WTC11 (cell line): ENCODE data around the gene CYP2B6. TPM values are rescaled to one million over a fixed set of nuclear protein-coding genes. Genes with fewer than 3 reads are reported as not detected.

ENCODE experiments used
- ATAC-seq: fragments of 200-7000 bp; cut with Tn5 transposase; 2 replicates; pipeline ENCODE4 v1.10.0; 2021; ENCODE audit warnings: mild to moderate bottlenecking, moderate library complexity
- CTCF ChIA-PET: fragments of 300-600 bp; sonication (Branson Sonifier 250); formaldehyde crosslinking; loops from one replicate; lab custom pipeline; 2021; ENCODE audit warnings: antibody characterized with exemption; lab: Charles Lee
- POLR2A ChIA-PET: fragments of 350-600 bp; sonication (Branson Sonifier 250); formaldehyde crosslinking; loops from one replicate; lab custom pipeline; 2021; ENCODE audit warnings: antibody characterized with exemption; lab: Charles Lee
- DNase-seq: peaks from one replicate; pipeline ENCODE4 v3.0.0; 2021; ENCODE audit warnings: low spot score
- H3K27ac Mint-ChIP-seq: 2 replicates; pipeline ENCODE4 v1.8.0; 2021; ENCODE audit warnings: mixed read lengths
- H3K27me3 Mint-ChIP-seq: 2 replicates; pipeline ENCODE4 v1.8.0; 2021; ENCODE audit warnings: low read depth, mild to moderate bottlenecking, moderate library complexity, mixed read lengths
- H3K36me3 Mint-ChIP-seq: 2 replicates; pipeline ENCODE4 v1.8.0; 2021; ENCODE audit warnings: mixed read lengths
- H3K4me1 Mint-ChIP-seq: 2 replicates; pipeline ENCODE4 v1.8.0; 2022; ENCODE audit warnings: mixed read lengths
- H3K4me3 Mint-ChIP-seq: 2 replicates; pipeline ENCODE4 v1.8.0; 2021; ENCODE audit warnings: mild to moderate bottlenecking, moderate library complexity, mixed read lengths
- H3K9me3 Mint-ChIP-seq: 2 replicates; pipeline ENCODE4 v1.8.0; 2021; ENCODE audit warnings: mixed read lengths
- ARID4B ChIP-seq: sonication (generic); formaldehyde crosslinking; IDR thresholded peaks from 2 replicates; pipeline ENCODE4 v1.8.0; 2023; ENCODE audit warnings: missing genetic modification reagents, mild to moderate bottlenecking, borderline replicate concordance
- CBFB ChIP-seq: sonication (generic); formaldehyde crosslinking; IDR thresholded peaks from 2 replicates; pipeline ENCODE4 v1.8.1; 2022; ENCODE audit warnings: mild to moderate bottlenecking, low read depth, missing genetic modification reagents
- EMX1 ChIP-seq: fragments of 250-450 bp; sonication (Bioruptor Pico); IDR thresholded peaks from 2 replicates; pipeline ENCODE4 v1.8.0; 2021; ENCODE audit warnings: mild to moderate bottlenecking
- ETV6 ChIP-seq: sonication (generic); formaldehyde crosslinking; IDR thresholded peaks from 2 replicates; pipeline ENCODE4 v1.8.1; 2022; ENCODE audit warnings: mild to moderate bottlenecking, missing genetic modification reagents
- GRHL2 ChIP-seq: fragments of 250-450 bp; sonication (Bioruptor Pico); IDR thresholded peaks from 2 replicates; pipeline ENCODE4 v1.8.0; 2022; ENCODE audit warnings: mild to moderate bottlenecking, moderate library complexity; ENCODE audit not compliant: insufficient replicate concordance, severe bottlenecking
- GTF2I ChIP-seq: fragments of 250-450 bp; sonication (Bioruptor Pico); conservative IDR thresholded peaks from 2 replicates; pipeline ENCODE4 v1.4.0; 2021; ENCODE audit warnings: mild to moderate bottlenecking
- HMGXB4 ChIP-seq: sonication (generic); formaldehyde crosslinking; IDR thresholded peaks from 2 replicates; pipeline ENCODE4 v1.8.1; 2023; ENCODE audit warnings: mild to moderate bottlenecking, moderate library complexity, missing genetic modification reagents
- MYBL2 ChIP-seq: sonication (generic); formaldehyde crosslinking; IDR thresholded peaks from 2 replicates; pipeline ENCODE4 v1.8.1; 2023; ENCODE audit warnings: mild to moderate bottlenecking, moderate library complexity, missing genetic modification reagents
- NFATC4 ChIP-seq: fragments of 250-450 bp; sonication (Bioruptor Pico); IDR thresholded peaks from 2 replicates; pipeline ENCODE4 v1.9.0; 2021; ENCODE audit warnings: mild to moderate bottlenecking
- NR3C1 ChIP-seq: sonication (generic); formaldehyde crosslinking; conservative IDR thresholded peaks from 2 replicates; pipeline ENCODE4 v1.8.1; 2023; ENCODE audit warnings: low read depth, mild to moderate bottlenecking, missing genetic modification reagents
- RELA ChIP-seq: sonication (generic); formaldehyde crosslinking; IDR thresholded peaks from 2 replicates; pipeline ENCODE4 v1.8.1; 2022; ENCODE audit warnings: missing genetic modification reagents, mild to moderate bottlenecking, borderline replicate concordance
- SMAD4 ChIP-seq: sonication (generic); formaldehyde crosslinking; IDR thresholded peaks from 2 replicates; pipeline ENCODE4 v1.8.0; 2022; ENCODE audit warnings: mild to moderate bottlenecking, missing genetic modification reagents
- TEAD4 ChIP-seq: sonication (generic); formaldehyde crosslinking; IDR thresholded peaks from 2 replicates; pipeline ENCODE4 v1.8.0; 2022; ENCODE audit warnings: mild to moderate bottlenecking, missing genetic modification reagents
- ZNF263 ChIP-seq: sonication (generic); formaldehyde crosslinking; IDR thresholded peaks from 2 replicates; pipeline ENCODE4 v1.8.1; 2022; ENCODE audit warnings: low read depth, mild to moderate bottlenecking, moderate library complexity, missing genetic modification reagents
- total RNA-seq: library from RNA; stranded (reverse); gene quantifications from 3 replicates; pipeline ENCODE4 v1.2.3, GENCODE V29; 2021
- TF ChIP-seq, protein P1 (sequence below): fragments of 250-450 bp; sonication (Bioruptor Pico); IDR thresholded peaks from 2 replicates; pipeline ENCODE4 v1.9.0; 2021; ENCODE audit warnings: moderate library complexity, mild to moderate bottlenecking, inconsistent platforms, borderline replicate concordance
- TF ChIP-seq, protein P2 (sequence below): fragments of 200-600 bp; IDR thresholded peaks from 2 replicates; pipeline ENCODE4 v1.8.0; 2022; ENCODE audit warnings: antibody characterized with exemption
- TF ChIP-seq, protein P3 (sequence below): sonication (generic); formaldehyde crosslinking; IDR thresholded peaks from 2 replicates; pipeline ENCODE4 v1.8.1; 2022; ENCODE audit warnings: low read depth, mild to moderate bottlenecking, moderate library complexity, missing genetic modification reagents, borderline replicate concordance
- TF ChIP-seq, protein P4 (sequence below): sonication (generic); formaldehyde crosslinking; conservative IDR thresholded peaks from 2 replicates; pipeline ENCODE4 v1.8.1; 2022; ENCODE audit warnings: mild to moderate bottlenecking, missing genetic modification reagents
- TF ChIP-seq, protein P5 (sequence below): fragments of 250-450 bp; sonication (Bioruptor Pico); IDR thresholded peaks from 2 replicates; pipeline ENCODE4 v2.1.2; 2022; ENCODE audit warnings: mild to moderate bottlenecking, moderate library complexity

Gene CYP2B6
- total RNA-seq, 1 experiment from 2014 or later = 10.3 TPM

DNA sequence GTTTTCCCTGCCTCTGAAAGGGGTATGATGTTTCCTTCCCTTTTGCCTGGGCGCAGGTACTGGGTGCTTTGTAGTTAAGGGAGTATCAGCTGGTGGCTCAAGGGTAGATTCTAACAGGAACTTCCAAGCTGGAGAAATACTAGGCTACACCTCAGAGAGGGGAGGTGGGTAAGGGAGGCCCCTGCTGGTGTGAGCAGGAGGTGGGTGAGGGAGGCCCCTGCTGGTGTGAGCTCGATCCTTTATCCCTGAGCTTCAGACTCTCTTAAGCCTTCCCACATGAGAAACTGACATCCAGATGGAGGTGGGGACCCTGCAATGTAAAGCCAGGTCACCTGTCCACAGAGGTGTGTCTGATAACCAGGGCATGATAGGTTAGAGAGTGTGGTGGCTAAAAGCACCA lies 32.1 kb downstream of the CYP2B6 start:
- ChIA-PET CTCF (interaction anchor here (0.7 to 1.9 kb wide), 12 partner anchors 11 to 360 kb away, joined by 3 to 10 read pairs (median 4); no protein-coding TSS in a partner anchor), POLR2A (no interaction called here)
- Mint-ChIP-seq H3K27me3 (peaks cover 37% of the 10 kb centered on the region), H3K4me1 (peaks cover 12% of the 10 kb centered on the region), H3K4me3 (no peak overlapping the region), H3K9me3 (no peaks in the 10 kb centered on the region), H3K27ac (no peak overlapping the region), H3K36me3 (no peaks in the 10 kb centered on the region)
- DNase-seq (no peak), ATAC-seq (peak; percentile 55)
- TF ChIP-seq GRHL2 (CRISPR knock-in tag) (no peak), ZNF263 (CRISPR knock-in tag) (no peak), SMAD4 (no peak), RELA (no peak), ARID4B (CRISPR knock-in tag) (no peak), GTF2I (CRISPR knock-in tag) (no peak), EMX1 (CRISPR knock-in tag) (no peak), NR3C1 (CRISPR knock-in tag) (no peak), TEAD4 (CRISPR knock-in tag) (no peak), HMGXB4 (CRISPR knock-in tag) (no peak), ETV6 (CRISPR knock-in tag) (no peak)
- TF ChIP-seq, protein P1, sequence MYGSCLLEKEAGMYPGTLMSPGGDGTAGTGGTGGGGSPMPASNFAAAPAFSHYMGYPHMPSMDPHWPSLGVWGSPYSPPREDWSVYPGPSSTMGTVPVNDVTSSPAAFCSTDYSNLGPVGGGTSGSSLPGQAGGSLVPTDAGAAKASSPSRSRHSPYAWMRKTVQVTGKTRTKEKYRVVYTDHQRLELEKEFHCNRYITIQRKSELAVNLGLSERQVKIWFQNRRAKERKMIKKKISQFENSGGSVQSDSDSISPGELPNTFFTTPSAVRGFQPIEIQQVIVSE (CRISPR knock-in tag) = no peak
- TF ChIP-seq, protein P2, sequence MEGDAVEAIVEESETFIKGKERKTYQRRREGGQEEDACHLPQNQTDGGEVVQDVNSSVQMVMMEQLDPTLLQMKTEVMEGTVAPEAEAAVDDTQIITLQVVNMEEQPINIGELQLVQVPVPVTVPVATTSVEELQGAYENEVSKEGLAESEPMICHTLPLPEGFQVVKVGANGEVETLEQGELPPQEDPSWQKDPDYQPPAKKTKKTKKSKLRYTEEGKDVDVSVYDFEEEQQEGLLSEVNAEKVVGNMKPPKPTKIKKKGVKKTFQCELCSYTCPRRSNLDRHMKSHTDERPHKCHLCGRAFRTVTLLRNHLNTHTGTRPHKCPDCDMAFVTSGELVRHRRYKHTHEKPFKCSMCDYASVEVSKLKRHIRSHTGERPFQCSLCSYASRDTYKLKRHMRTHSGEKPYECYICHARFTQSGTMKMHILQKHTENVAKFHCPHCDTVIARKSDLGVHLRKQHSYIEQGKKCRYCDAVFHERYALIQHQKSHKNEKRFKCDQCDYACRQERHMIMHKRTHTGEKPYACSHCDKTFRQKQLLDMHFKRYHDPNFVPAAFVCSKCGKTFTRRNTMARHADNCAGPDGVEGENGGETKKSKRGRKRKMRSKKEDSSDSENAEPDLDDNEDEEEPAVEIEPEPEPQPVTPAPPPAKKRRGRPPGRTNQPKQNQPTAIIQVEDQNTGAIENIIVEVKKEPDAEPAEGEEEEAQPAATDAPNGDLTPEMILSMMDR = no peak
- TF ChIP-seq, protein P3, sequence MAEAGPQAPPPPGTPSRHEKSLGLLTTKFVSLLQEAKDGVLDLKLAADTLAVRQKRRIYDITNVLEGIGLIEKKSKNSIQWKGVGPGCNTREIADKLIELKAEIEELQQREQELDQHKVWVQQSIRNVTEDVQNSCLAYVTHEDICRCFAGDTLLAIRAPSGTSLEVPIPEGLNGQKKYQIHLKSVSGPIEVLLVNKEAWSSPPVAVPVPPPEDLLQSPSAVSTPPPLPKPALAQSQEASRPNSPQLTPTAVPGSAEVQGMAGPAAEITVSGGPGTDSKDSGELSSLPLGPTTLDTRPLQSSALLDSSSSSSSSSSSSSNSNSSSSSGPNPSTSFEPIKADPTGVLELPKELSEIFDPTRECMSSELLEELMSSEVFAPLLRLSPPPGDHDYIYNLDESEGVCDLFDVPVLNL (CRISPR knock-in tag) = no peak
- TF ChIP-seq, protein P4, sequence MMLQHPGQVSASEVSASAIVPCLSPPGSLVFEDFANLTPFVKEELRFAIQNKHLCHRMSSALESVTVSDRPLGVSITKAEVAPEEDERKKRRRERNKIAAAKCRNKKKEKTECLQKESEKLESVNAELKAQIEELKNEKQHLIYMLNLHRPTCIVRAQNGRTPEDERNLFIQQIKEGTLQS (CRISPR knock-in tag) = no peak

- no peak overlapping the region for H3K27ac Mint-ChIP-seq
- CTCF ChIA-PET = interaction anchor here (0.8 to 1.5 kb wide), 2 partner anchors 101 to 119 kb away, joined by 3 to 8 read pairs; no protein-coding TSS in a partner anchor
- no peaks in the 10 kb centered on the region for H3K9me3 Mint-ChIP-seq
- POLR2A ChIA-PET = no interaction called here
- H3K4me3 Mint-ChIP-seq = no peak overlapping the region
- peaks cover 42% of the 10 kb centered on the region for H3K27me3 Mint-ChIP-seq
- ATAC-seq (no peak), DNase-seq (no peak)
- peaks cover 20% of the 10 kb centered on the region for H3K4me1 Mint-ChIP-seq
- H3K36me3 Mint-ChIP-seq = no peaks in the 10 kb centered on the region
- TF ChIP-seq CBFB (CRISPR knock-in tag) = no peak
- TF ChIP-seq ARID4B (CRISPR knock-in tag) = no peak
- TF ChIP-seq, protein P5, sequence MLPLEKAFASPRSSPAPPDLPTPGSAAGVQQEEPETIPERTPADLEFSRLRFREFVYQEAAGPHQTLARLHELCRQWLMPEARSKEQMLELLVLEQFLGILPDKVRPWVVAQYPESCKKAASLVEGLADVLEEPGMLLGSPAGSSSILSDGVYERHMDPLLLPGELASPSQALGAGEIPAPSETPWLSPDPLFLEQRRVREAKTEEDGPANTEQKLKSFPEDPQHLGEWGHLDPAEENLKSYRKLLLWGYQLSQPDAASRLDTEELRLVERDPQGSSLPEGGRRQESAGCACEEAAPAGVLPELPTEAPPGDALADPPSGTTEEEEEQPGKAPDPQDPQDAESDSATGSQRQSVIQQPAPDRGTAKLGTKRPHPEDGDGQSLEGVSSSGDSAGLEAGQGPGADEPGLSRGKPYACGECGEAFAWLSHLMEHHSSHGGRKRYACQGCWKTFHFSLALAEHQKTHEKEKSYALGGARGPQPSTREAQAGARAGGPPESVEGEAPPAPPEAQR (CRISPR knock-in tag) = no peak
- TF ChIP-seq SMAD4 = no peak
- TF ChIP-seq NFATC4 (CRISPR knock-in tag) = no peak
- no peak for TF ChIP-seq MYBL2 (CRISPR knock-in tag)
These were observed 34.3 kb downstream of the CYP2B6 start for GRCh38 chr19:41025411-41025810.
